Fibroblast of skin of right biceps (primary cell): ENCODE data around the gene KCP.

Experiments
- DNase-seq: peaks from one replicate; pipeline ENCODE4 v3.0.0-alpha.2; 2013

Gene KCP

DNA sequence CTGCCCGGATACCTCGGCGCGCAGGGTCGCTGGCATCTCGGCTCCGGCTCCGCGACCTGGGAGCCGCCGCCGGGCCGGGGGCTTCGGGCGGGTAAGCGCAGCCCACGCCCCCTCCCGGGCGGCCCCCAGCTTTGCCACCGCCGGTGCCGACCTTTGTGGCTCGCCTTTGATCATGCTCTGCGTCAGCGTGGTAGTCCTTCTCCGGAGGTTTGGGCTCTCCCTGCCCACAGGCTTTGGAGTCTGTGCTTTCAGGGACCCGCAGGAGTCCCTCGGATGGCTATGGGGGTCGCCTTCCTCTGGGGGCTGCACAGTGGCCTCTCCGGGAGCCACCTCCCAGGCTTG lies 40.6 kb downstream of the KCP start:
- no peak for DNase-seq

DNA sequence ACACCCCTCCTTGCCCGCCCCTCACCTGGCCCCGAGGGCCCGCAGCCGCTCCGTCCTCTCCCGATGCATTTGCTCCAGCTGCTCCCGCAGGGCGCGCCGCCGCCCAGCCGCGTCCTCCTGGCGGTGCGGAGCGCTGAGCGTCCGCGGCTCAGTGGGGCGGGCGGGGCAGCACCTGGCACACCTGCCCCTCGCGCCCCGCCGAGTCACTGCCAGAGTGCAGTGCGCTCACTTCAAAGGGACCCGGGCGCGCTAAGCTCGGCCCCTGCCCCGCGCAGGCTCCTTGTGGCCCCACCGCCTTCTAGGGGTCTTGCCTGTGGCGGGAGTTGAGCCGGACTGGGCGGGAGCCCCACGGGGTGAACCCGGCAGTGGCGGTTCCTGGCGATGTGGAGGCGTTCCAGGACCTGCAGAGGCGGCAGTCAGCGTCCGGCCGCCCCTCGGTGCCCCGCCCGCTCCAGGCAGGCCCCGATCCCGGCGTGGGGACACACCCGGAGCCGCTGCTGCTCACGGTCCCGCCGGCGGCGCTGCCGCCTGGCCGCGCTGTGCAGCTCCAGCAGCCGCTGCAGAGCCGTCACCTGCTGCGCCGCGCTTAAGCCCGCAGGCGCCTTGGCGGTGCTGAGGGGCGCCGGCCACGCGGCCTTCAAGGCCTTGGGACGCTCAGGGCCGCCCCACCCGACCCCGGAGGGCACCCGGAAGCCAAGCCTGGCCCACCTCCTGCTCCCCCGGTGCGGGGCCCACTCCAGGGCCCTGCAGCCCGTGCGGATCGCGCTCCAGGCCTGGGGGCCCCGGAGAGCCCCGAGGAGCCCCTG lies 41.2 kb downstream of the KCP start:
- peak; percentile 35 for DNase-seq

DNA sequence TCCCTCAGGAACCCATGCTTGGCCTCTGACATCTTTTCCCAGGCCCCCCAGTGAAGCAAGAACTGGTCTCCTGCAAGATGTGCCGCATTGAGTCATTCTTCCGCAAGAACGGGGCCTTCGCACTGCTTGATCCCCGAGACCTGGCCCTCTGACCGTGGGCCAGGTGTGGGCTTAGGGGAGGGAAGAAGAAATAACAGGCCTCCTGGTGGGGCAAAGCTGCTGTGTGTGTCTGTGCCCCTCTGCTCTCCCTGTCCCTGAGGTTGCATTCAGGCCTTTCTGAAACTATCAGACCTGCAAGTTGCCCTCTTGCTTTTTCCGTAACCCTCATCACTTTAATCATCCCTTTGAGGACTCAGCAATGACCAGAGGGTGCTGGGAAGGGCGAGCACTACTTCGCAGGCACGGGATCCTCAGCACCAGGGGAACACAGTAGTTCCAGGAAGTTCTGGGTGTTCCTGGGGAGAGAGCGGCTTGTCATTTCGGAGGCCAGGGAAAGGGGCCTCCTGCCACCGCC lies 41.8 kb downstream of the KCP start:
- no peak for DNase-seq

DNA sequence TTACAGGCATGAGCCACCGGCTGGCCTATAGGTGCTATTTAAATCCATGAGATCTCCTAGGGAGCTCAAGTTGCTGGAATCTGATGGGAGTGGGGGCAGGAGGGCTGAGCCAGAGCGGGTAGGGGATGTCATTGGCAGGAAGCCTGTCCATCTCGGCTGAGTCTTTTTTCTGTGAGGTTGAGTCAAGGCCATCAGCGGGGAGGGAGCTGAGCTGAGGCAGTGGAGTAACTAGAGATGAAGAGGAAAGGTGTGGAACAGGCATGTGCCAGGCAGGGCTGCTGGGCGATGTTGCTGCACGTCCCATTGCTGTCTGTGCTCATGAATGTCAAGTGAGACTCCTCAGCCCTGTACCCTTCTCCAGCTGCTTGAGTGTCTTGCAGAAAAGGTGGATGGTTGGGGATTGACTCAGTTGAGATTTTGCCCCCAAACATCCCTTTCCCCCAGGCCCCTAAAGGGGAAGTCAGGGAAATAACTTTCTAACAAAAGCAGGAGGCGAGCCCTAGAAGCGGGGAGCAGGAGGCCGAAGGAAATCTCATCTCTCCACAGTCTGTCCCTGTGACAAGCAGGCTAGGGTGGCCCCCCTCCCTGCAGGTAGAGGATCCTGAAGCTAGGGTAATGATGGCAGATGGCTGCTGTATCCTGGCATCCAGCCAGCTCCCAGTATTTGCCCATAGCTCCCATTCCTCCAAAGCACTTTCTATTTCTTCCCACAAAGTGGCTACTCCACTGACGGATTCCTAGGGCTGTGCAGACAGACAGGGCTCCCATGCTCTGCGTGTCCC lies 42.5 kb downstream of the KCP start:
- peak; percentile 55 for DNase-seq

DNA sequence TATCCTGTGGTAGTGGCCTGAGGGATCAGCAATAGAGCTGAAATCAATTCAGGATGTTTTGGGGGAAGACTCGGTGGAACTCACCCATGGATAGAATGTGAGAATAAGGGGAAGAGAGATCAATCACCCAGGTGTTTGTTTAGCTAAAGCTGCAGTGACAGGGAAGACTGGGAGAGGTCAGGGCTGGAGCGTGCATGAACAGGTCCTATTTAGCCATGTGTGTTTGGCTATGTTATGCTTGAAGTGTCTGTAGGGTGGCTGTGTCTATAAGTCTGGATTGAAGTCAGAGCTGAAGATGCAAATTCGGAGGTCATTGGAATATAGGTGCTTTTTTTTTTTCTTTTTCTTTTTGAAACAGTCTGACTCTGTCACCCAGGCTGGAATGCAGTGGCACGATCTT lies 43.3 kb downstream of the KCP start:
- DNase-seq: no peak

DNA sequence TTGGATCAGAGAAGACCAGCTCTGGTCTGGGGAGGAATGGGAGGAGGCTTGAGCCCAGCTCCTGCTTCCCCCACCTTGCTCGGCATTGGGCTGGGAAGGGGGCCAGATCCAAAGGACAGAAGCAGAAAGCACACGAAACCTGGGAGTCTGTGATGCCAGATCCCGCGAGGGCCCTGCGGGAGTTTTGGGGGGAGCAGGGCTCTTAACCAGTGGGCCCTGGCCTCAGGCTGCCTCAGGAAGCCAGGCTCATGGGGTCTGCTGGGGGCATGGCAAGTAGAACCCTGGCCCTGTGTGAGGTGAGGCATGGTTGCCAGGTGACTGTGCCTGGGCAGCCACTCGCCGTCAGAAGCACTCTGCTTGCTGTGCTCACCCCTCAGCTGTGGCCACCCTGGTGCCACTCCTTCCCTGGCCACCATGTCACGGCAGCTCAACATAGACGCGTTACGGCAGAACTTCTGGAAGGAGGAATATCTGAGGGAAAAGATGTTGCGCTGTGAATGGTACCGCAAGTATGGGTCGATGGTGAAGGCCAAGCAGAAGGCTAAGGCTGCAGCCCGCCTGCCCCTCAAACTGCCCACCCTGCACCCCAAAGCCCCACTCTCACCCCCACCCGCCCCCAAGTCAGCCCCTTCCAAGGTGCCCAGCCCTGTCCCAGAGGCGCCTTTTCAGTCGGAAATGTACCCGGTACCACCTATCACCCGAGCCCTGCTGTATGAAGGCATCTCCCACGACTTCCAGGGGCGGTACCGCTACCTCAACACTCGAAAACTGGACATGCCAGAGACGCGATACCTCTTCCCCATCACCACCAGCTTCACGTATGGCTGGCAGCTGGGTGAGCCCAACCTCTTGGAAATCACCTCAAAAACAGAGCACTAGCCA lies 44.3 kb downstream of the KCP start:
- DNase-seq: no peak

DNA sequence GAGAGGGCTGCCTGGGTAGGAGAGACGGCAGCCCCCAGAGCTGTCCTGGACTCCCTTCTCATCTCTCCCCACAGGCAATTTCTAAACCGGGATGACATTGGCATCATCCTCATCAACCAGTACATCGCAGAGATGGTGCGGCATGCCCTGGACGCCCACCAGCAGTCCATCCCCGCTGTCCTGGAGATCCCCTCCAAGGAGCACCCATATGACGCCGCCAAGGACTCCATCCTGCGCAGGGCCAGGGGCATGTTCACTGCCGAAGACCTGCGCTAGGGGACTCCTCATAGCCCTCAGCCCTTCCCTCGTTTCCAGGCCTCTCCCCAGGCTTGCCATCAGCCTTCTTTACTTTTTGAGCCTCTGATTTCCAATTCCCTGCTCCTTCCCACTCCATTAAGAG lies 45.2 kb downstream of the KCP start:
- no peak for DNase-seq

DNA sequence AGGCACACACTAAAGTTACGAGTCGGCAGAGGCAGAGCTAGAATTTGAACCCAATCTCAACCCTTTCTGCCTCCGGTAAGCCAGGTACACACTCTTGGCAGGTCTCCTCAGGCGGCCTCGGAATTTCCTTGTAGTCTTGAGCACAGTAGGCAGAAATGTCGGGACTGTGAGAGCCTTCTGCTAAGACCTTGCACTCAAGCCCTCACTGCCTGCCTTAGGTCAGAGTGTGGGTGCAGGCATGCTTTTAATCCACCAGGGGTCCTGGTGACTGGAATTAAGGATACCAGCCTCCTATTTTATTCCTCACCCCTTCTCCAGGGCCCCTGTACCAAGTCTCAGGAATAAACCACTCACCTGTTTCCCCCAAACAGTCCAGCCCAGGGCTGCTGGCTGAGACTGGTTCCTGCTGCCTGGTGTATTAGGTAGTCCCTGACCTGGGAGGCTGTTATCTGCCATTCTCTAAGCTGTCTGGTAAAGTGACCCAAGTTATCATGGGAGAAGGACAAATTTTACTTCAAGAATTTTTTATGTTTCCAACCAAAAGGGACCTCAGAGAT lies 47.0 kb downstream of the KCP start:
- DNase-seq: peak; percentile 72

DNA sequence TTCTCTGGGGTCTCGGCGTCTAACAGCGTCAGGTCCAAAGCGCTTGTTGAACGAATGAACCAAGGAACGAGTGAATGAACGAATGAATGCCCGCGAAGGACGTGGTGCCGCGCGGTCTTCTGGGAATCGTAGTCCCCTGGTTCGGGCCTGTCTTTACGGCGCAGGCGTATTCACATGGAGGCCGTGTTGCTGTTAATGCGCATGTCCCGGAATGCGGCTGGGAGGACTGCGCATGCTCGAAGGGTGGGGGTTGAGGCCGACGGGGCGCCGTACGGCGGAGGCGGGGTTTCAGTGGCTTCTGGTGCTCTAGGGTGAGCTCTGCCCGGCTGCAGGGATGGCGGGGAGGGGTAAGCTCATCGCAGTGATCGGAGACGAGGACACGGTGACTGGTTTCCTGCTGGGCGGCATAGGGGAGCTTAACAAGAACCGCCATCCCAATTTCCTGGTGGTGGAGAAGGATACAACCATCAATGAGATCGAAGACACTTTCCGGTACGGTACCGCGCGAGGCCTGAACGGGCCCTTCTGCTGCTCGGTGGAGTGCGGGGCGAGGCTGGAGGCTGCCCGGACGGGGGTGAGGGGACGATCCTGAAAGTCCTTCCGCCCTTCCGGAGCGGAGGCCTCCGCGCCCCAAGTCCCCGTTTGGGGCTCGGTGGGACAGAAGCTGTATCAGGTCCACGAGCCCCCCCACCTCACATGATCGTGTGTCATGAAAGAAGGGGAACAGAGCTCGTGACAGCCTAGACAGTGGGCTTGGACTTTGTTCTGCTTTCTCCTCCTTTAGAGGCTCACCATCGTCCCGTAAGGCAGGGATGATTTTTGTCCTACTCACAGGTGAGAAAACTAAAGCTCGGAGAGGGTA lies 47.7 kb downstream of the KCP start, which contains the start of gene ATP6V1F:
ATP6V1F (plus strand) TSS at position 286 of the 862 bp plus-strand sequence; CDS start at position 335, 49 bp downstream.
- DNase-seq: peak; percentile 96

DNA sequence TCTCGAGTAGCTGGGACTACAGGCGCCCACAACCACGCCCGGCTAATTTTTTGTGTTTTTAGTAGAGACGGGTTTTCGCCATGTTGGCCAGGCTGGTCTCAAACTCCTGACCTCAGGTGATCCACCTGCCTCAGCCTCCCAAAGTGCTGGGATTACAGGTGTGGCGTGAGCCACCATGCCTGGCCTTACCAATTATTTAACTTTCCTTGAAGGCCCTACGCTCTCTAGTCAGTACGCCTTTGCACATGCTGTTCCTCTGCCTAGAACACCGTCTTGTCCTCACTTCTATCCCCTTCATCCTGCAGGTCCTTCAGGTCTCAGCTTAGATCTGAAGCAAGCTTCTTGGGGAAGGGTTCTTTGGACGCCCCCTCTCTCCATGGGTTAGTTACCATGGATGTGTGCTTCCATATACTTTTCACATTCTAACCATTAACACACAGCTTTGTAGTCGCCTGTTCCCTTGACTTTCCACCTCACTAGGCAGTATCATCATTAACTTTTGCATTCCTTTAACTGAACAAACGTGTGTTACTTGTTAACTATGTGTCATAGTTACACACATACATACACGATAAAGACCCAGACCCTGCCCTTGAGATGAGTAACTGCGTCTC lies 48.4 kb downstream of the KCP start:
- no peak for DNase-seq

DNA sequence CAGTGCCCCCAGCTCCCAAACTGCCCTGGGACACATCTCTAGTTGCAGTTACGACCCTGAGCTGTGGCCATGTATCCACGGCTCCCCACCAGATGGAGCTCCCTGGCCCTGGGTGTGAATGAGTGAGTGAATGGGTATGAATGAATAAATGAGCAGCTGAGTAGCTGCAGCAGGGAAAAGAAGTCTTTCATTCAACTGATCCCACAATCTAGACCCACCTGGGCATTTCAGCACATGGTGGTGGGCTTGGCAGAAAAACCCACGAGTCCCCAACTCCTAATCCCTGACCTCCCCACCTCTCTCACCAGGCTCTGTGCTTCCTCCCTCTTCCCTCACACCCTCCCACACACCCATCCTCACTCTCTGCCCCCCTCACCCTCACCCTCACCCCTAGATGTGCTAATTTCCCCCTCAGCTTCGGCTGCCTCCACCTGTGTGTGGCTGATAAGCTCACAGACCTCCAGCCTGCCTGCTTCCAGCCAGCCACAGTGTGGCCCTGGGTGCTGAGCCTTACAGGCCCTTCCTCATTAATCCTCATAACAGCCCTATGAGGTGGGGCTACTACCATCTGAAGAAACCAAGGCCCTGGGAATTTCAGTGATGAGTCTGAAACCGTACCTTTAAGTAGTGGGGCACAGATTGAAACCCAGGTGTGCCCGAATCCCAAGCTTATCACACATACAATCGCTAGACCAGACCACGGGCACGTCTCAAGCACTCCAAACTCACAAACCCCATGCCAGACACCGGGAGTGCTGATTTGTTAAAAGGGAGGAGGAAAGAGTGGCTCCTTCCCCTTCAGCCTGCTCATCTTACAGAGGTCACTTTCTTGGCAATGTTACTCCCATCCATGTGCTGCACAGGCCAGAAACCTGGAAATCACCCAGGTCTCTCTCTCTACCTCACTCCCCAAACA lies 50.1 kb downstream of the KCP start:
- peak; percentile 39 for DNase-seq

DNA sequence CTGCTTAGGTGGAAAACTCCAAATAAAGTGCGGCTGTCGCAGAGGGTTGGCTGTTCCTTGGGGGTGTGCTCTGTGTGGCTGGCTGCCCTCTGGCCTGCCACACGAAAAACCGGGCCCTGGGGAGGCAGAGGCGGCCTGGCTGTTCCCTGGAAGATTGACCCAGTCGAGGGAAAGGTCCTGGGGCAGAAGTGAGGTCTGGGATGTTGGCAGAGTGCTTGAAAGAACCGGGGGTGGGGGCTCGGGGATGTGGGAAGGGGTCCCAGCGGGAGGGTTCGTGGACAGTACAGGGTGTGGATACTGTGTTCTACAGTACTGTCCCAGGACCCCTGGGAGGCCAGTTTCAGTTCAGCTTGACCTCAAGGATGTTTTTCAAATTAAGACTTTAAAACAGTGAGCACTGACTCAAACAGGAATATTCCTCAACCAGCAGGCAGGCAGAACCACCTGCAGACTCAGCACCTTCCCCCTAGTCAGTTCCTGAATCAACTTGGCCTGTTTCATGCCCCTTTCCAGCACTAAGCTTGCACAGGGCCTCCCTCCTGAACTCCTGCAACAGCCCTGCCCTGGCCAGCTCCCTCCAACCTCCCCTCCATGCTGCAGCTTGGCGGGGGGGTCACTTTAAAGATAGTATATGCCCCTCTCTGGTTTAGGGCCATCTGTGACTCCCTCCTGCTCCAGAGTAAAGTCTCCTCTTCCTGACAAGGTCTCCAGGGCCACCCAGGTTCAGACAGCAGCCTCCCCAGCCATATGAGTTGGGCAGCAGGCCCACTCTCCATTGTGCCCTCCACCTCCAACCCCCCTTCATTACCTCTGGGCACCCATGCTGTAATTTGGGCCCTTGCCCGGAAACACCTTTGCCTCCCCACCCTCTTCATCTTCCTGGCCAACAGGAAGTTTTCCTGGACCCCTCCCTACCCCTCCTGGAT lies 51.0 kb downstream of the KCP start:
- no peak for DNase-seq

DNA sequence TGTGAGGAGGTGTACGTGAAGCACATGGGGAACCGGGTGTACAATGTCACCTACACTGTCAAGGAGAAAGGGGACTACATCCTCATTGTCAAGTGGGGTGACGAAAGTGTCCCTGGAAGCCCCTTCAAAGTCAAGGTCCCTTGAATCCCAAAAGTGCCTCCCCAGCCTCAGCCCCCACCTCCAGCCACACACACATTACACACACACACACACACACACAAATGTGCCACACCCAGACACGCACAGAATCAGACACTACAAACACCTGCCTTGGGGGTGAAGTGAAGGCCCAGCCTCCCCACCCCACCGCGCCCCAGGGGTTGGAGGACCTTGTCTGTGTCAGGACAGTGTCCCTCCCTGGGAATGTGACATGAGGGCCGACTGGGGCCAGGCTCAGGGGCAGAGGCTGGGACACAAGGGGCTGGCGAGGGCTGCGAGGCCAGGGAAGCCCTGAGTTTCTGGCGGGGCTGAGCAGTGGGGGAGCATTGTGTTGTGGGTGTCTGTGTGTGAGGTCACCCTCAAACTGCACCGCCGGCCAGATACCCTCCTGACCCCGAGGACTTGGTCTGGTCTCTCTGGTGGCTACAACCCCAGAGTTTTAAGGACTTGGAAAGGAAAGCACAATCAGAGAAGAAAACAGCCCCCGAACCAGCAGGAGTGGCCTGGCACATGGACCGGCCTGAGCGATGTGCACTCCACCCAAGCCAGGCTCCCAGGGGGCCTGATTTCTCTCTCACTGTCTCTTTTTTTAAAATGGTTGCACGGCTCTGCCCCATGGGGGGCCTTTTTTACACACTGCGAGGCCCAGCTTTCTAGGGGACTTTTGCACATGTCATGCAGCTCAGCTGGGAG lies 51.9 kb downstream of the KCP start:
- DNase-seq: no peak

DNA sequence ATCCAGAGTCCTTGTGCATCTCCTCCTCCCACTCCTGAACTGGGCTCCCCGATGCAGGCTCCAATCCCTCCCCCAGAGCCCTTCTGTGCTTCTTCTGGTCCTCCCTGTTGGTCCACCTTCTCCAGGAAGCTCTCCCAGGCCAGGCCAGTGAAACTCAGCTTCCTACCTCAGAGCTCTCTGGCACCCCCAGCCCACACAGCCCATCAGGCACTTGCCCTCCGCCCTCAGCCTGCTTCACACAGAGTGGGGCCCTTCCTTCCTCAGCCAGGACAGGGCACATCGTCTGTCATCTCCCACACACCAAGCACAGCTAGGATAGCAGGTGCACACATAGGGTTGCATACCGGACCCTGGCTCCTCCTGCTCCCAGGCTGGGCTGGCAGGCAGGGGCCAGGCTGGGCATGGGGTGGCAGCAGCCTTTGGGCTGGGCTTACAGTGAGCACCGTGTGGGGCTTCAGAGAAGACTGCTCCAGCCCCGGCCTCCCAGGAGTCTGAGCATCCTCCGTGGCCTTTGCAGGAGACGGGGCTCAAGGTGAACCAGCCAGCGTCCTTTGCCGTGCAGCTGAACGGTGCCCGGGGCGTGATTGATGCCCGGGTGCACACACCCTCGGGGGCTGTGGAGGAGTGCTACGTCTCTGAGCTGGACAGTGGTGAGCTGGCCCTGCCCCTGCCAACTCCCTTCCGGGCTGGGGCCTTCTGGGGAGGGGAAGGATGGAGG lies 54.3 kb downstream of the KCP start:
- no peak for DNase-seq

DNA sequence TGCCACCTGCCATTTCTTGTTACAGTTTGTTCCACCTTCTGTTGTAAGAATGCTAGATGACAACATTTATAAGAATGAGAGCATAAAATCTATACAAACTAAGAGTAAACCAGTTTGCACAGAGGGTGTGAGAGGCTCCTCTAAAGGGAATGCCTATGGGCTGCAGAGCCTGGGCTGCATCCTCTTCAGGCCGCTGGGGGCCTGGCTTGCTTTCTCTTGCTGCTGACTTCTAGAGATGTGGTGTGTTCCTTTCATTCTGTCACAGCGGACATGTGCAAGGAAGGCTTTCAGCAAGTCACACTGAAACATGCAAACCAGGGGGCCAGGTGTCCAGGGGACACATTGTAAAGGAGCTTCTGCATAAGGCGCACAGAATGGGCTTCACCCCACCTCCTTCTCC lies 55.0 kb downstream of the KCP start:
- no peak for DNase-seq

DNA sequence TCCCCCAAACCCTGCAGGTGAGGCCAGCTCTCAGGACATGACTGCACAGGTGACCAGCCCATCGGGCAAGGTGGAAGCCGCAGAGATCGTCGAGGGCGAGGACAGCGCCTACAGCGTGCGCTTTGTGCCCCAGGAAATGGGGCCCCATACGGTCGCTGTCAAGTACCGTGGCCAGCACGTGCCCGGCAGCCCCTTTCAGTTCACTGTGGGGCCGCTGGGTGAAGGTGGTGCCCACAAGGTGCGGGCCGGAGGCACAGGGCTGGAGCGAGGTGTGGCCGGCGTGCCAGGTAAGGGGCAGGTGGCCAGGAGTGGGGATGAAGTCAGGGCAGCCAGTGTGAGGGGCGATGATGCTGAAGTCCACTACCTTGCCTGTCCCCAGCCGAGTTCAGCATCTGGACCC lies 56.1 kb downstream of the KCP start:
- DNase-seq: no peak

DNA sequence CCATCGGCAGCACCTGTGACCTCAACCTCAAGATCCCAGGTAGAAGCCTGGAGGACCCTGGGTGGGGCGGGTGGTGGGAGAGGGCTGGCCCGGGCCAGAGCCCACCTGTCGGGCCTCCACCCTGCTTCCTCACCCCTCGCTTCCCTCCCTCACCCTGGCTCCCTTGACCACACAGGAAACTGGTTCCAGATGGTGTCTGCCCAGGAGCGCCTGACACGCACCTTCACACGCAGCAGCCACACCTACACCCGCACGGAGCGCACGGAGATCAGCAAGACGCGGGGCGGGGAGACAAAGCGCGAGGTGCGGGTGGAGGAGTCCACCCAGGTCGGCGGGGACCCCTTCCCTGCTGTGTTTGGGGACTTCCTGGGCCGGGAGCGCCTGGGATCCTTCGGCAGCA lies 56.7 kb downstream of the KCP start:
- no peak for DNase-seq
